Esophagus squamous epithelium (tissue), 5 donors: ENCODE results near the gene PRM2. TPM values are rescaled to one million over a fixed set of nuclear protein-coding genes. Genes with fewer than 3 reads are reported as not detected.
A peak's percentile ranks its signal among the peaks of the same experiment; 100 is the strongest.

ENCODE experiments used
- DNase-seq: peaks from one replicate; lab custom pipeline; 2025; lab: John Stamatoyannopoulos, UW
- H3K27ac ChIP-seq, 4 donors: fragments of 200-600 bp; sonication (generic); one replicate each; pipeline ENCODE4 v1.5.1; 2016 to 2019; ENCODE audit warnings: mild to moderate bottlenecking in 1 of 4
- H3K27me3 ChIP-seq, 4 donors: fragments of 200-600 bp; sonication (generic); 1 replicate in 3 of 4; 2 replicates in 1 of 4; pipeline versions ENCODE4 v1.5.1 to v1.6.0; 2017 to 2021; ENCODE audit warnings: antibody characterized with exemption in 1 of 4
- H3K36me3 ChIP-seq, 3 donors: fragments of 200-600 bp; sonication (generic); one replicate each; pipeline ENCODE4 v1.5.1; 2016 to 2019
- H3K4me1 ChIP-seq, 3 donors: fragments of 200-600 bp; sonication (generic); one replicate each; pipeline ENCODE4 v1.5.1; 2017 to 2019
- H3K4me3 ChIP-seq, 4 donors: fragments of 200-600 bp; sonication (generic); 1 replicate in 3 of 4; 2 replicates in 1 of 4; pipeline ENCODE4 v1.5.1; 2016 to 2019; ENCODE audit warnings: mild to moderate bottlenecking in 2 of 4, moderate library complexity in 1 of 4
- H3K9me3 ChIP-seq, 3 donors: fragments of 200-600 bp; sonication (generic); one replicate each; pipeline ENCODE4 v1.5.1; 2016 to 2019
- CTCF ChIP-seq, 6 experiments: fragments of 450-650 bp in 4 of 6; fragments of 200-600 bp in 2 of 6; sonication (generic) in 2 of 6; IDR thresholded peaks; one replicate each; pipeline ENCODE4 v1.5.1; 2016 to 2019; ENCODE audit warnings: antibody characterized with exemption in 6 of 6, mild to moderate bottlenecking in 4 of 6, moderate library complexity in 4 of 6
- POLR2A ChIP-seq, 4 donors: fragments of 450-650 bp; IDR thresholded peaks; one replicate each; pipeline ENCODE4 v1.6.1; 2017; ENCODE audit warnings: antibody characterized with exemption in 4 of 4, mild to moderate bottlenecking in 4 of 4, moderate library complexity in 3 of 4
- WGBS, 2 donors: methylation state at CpG; one replicate each; pipeline ENCODE4 v1.1.5; 2018; 5-methylcytosine and 5-hydroxymethylcytosine counted together
- intact Hi-C: fragments of 100-400 bp; cut with DNase I; formaldehyde crosslinking; loops from one replicate; pipeline ENCODE4 v1.15.0; 2022
- total RNA-seq, 4 donors: library from RNA; depleted of rRNA; stranded (reverse); fragments of >200 nt; gene quantifications; one replicate each; pipeline ENCODE4 v1.1.0, GENCODE V29; 2016
- donor health status: DM: yes; HTN: yes; CAD: no.

The PRM2 gene
- total RNA-seq, 4 donors from 2014 or later, result not detected

DNA sequence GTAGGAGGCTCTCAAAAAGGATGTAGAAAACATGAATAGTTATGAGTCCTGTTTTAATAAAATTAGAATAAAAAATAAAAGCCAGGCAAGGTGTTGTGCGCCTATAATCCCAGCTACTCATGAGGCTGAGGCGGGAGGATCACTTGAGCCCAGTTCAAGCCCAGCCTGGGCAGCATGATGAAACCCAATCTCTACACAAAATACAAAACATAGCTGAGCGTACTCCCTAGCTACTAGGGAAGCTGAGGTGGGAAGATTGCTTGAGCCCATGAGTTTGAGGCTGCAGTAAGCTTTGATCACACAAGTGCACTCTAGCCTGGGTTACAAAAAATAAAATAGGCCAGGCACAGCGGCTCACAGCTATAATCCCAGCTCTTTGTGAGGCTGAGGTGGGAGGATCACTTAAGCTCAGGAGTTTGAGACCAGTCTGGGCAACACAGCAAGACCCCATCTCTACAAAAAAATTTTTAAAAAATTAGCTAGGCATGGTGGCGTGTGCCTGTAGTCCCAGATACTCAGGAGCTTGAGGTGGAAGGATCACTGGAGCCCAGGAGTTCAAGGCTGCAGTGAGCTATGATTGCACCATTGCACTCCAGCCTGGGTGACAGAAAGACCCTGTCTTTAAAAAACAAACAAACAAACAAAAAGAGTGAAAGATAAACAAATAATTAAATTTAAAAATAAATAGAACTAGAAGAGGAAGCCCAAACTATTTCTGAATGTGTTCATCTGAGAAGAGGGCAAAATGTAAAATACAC is 22.0 kb upstream of the PRM2 start:
- Histone ChIP-seq H3K4me3 (no peak overlapping the region), H3K27me3 (no peaks in the 10 kb centered on the region), H3K4me1 (peaks cover 16 to 49% (median 17%) of the 10 kb centered on the region in 3 donors), H3K9me3 (no peaks in the 10 kb centered on the region), H3K27ac (peak overlapping the region in 1 of 4 donors; percentile 26), H3K36me3 (no peaks in the 10 kb centered on the region)
- DNase-seq, result no peak
- TF ChIP-seq CTCF (IDR thresholded peaks at IDR 0.05) (no peak), POLR2A (IDR thresholded peaks at IDR 0.05) (no peak)
- 78 to 93% methylated on average over 5 of the region's 5 CpGs for WGBS, 2 donors
- intact Hi-C loops, result no loop called here

DNA sequence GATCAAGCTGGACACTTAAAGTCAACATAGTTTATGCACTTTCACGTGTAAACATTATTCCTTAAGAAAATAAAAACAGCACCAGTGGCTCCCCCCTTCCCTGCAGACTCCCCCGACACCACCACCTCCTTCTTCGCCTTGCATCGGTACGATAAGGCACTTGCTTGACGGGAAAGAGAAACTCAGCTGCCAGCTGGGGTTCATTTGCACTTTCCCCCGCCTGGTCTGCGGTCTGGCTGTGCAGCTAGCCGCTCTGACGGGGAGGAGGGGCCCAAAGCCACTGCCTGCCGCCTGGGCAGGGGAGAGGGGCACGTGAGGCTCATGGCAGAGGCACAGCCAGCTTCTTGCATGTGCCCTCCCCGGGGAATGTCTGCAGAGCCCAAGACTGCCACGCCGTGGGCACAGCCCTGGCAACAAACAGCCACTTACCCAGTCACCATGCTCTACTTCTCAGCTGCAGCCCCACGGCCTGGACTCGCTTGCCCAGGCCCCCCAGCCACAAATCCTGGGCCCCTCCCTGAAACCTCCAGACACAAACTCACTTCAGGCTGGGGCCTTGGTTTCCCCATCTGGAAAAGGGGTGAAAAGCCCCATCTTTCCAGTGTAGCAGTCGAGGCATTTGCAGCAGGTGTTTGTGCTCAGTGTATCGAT is 21.3 kb upstream of the PRM2 start:
- TF ChIP-seq CTCF (IDR thresholded peaks at IDR 0.05) (peak in 1 of 6 experiments; percentile 20), POLR2A (IDR thresholded peaks at IDR 0.05) (no peak)
- H3K36me3 ChIP-seq, result no peaks in the 10 kb centered on the region
- peak; percentile 55 for DNase-seq
- H3K9me3 ChIP-seq, result no peaks in the 10 kb centered on the region
- intact Hi-C loops, result no loop called here
- 14 to 17% methylated on average over 8 to 15 of the region's 19 CpGs for WGBS, 2 donors
- peaks cover 0 to 6% (median 0%) of the 10 kb centered on the region in 4 donors for H3K27me3 ChIP-seq
- H3K4me1 ChIP-seq, result peaks cover 12 to 42% (median 16%) of the 10 kb centered on the region in 3 donors
- peak overlapping the region in 3 of 4 donors; percentile 22 to 54 (median 26) for H3K4me3 ChIP-seq
- H3K27ac ChIP-seq, result peak overlapping the region in 1 of 4 donors; percentile 26

DNA sequence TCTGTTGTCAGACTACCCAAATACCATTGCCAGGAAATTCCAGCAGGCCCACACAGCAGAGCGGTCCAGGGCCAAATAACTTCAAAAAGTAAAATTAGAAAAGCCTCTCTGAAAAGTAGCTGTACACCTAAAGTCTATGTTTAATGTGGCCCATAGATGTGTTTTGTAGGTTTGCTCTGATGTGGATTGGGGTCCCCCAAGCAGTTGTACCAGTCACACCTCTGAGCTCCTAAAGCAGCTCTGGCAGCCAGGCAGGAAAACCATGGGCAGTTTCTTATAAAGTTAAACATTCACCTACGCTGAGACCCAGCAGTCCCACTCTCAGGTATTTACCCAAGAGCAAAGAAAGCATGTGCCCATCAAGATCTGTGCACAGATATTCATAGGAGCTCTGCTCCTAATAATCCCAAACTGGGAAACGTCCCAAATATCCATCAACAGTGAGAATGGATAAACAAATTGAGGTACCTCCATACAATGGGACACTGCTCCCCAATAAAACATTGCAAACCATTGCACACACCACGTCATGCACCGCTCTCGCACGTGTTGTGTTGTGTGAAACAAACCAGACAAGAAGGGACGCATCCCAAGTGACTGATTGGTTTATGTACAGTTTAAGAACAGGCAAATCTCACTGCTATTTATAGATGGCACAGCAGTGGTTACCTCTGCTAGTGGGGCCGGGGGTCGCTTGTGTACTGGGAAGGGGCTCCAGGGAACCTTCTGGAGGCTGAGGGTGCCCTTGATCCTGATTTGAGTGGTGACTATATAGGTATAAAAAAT is 20.6 kb upstream of the PRM2 start:
- no peak for DNase-seq
- Histone ChIP-seq H3K4me1 (peaks cover 12 to 38% (median 16%) of the 10 kb centered on the region in 3 donors), H3K4me3 (peak overlapping the region in 2 of 4 donors; percentile 26 to 54), H3K27ac (peak overlapping the region in 1 of 4 donors; percentile 26), H3K27me3 (peaks cover 0 to 6% (median 0%) of the 10 kb centered on the region in 4 donors), H3K36me3 (no peaks in the 10 kb centered on the region), H3K9me3 (no peaks in the 10 kb centered on the region)
- intact Hi-C loops, result no loop called here
- no peak for TF ChIP-seq CTCF (IDR thresholded peaks at IDR 0.05)
- TF ChIP-seq POLR2A (IDR thresholded peaks at IDR 0.05), result no peak
- 37 to 39% methylated on average over 9 of the region's 10 CpGs for WGBS, 2 donors

DNA sequence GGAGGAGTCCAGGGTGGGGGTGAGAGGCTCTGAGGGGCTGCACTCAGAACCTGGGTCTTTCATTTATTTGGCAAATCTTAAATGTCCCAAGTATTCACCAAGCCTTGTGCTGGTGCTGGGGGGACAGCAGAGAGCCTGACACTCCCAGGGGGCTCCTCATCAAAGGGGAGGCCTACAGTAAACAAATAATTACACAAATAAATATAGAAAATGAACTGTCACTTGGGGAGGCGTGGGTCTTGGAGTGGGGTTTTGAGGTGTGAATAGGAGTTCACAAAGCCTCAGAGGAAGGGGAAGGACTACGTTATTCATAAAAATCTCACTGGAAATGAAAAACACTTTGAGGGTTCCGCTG is 20.0 kb upstream of the PRM2 start:
- H3K27ac ChIP-seq, result no peak overlapping the region
- 71 to 85% methylated on average over 3 of the region's 3 CpGs for WGBS, 2 donors
- intact Hi-C loops, result no loop called here

More for the DNA sequence above, 20.0 kb upstream of the PRM2 start:
- no peak overlapping the region for H3K4me3 ChIP-seq
- H3K4me1 ChIP-seq, result peaks cover 12 to 37% (median 16%) of the 10 kb centered on the region in 3 donors
- H3K36me3 ChIP-seq, result no peaks in the 10 kb centered on the region
- no peak for TF ChIP-seq POLR2A (IDR thresholded peaks at IDR 0.05)
- TF ChIP-seq CTCF (IDR thresholded peaks at IDR 0.05), result no peak
- DNase-seq, result no peak
- H3K27me3 ChIP-seq, result peaks cover 0 to 6% (median 0%) of the 10 kb centered on the region in 4 donors
- H3K9me3 ChIP-seq, result no peaks in the 10 kb centered on the region
